Head of caudate nucleus (tissue), 42 donors: ENCODE data around the gene IRAG1.

Experiments
- DNase-seq, 42 donors: peaks; one replicate each; pipeline versions ENCODE4 v3.0.0 to v3.0.0-alpha.2; 2020 to 2021; ENCODE audit warnings: mixed read lengths in 7 of 42
- intact Hi-C: fragments of 100-400 bp; cut with DNase I; formaldehyde crosslinking; loops from one replicate; pipeline ENCODE4 v1.15.0; 2022

The IRAG1 gene

GRCh38 chr11:10653261-10653660, 40.3 kb downstream of the IRAG1 start:
- intact Hi-C loops, result loop anchor here (5.0 kb wide), 1 partner anchor 241 kb away; no protein-coding TSS in a partner anchor
- no peak for DNase-seq

GRCh38 chr11:10651656-10652361, 41.7 kb downstream of the IRAG1 start:
- intact Hi-C loops, result loop anchor here (5.0 kb wide), 1 partner anchor 240 kb away; no protein-coding TSS in a partner anchor
- peak in 11 of 42 donors; percentile 11 to 74 (median 45) for DNase-seq

GRCh38 chr11:10650630-10651029, 42.9 kb downstream of the IRAG1 start:
- DNase-seq, result no peak
- intact Hi-C loops, result loop anchor here (5.0 kb wide), 1 partner anchor 238 kb away; no protein-coding TSS in a partner anchor

- intact Hi-C loops, result loop anchor here (5.0 kb wide), 1 partner anchor 238 kb away; no protein-coding TSS in a partner anchor
- DNase-seq, result no peak
These were observed 43.4 kb downstream of the IRAG1 start for GRCh38 chr11:10650166-10650565.

- intact Hi-C loops, result no loop called here
- DNase-seq, result no peak
These were observed 44.7 kb downstream of the IRAG1 start for GRCh38 chr11:10648871-10649270.

- no peak for DNase-seq
- intact Hi-C loops, result no loop called here
These were observed 46.7 kb downstream of the IRAG1 start for GRCh38 chr11:10646681-10647355.

- intact Hi-C loops, result no loop called here
- DNase-seq, result no peak
These were observed 47.5 kb downstream of the IRAG1 start for GRCh38 chr11:10646005-10646404.

- intact Hi-C loops, result no loop called here
These were observed 48.3 kb downstream of the IRAG1 start for GRCh38 chr11:10645212-10645795.

More at GRCh38 chr11:10645212-10645795, 48.3 kb downstream of the IRAG1 start:
- no peak for DNase-seq
